HG03196 (cell line): ENCODE data around the gene ARHGEF9.
A peak's percentile ranks its signal among the peaks of the same experiment; 100 is the strongest.

Source experiments
- ATAC-seq: cut with Tn5 transposase; IDR thresholded peaks from one replicate; pipeline ENCODE4 v1.9.1; 2021; ENCODE audit not compliant: unreplicated experiment

ARHGEF9 gene

GRCh38 chrX:63746715-63747114 lies 38.3 kb downstream of the ARHGEF9 start:
- no peak for ATAC-seq

- peak; percentile 91 for ATAC-seq
Observed at GRCh38 chrX:63746278-63746677, 38.7 kb downstream of the ARHGEF9 start.

- no peak for ATAC-seq
Observed at GRCh38 chrX:63744850-63745394, 40.1 kb downstream of the ARHGEF9 start.

GRCh38 chrX:63743596-63743995 lies 41.4 kb downstream of the ARHGEF9 start:
- no peak for ATAC-seq

DNA sequence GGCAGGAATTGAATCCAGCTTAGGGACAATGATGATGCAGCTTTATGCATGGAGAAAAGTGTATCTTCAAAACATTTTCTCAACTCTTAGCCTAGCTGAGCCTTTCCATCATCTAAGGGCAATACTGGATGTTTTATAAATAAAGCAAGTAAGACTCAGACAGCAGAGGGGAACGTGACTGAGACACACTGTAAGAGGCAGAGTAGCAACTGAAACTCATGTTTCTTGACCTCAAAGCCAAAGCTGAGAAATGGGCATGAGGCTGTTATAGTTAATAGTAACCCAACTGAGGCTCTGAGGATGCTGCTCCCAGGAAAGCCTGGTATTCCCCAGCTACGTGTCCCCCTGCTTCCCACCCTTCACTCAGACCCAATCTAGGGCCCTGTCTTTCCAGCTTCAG lies 44.6 kb downstream of the ARHGEF9 start:
- peak; percentile 81 for ATAC-seq

DNA sequence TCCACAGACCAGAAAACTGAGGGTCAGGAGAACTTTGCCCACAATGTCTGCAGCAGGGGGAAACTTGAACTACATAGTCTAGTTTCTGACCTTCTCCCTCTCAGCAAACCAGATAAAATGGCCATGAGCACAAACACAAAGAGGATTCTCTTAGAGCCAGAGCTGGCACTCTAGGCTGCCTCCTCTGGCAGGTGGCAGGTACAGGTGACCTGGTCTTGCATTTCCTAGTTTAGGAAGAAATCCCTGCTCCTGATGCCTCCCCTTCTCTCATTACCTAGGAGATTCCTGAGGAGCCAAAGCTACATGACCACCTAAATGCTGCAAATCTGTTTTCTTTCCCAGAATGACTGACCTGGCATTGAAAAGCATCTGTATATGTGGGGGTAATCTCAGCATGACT lies 45.1 kb downstream of the ARHGEF9 start:
- ATAC-seq, result no peak

- ATAC-seq, result no peak
Observed at GRCh38 chrX:63738696-63739095, 46.3 kb downstream of the ARHGEF9 start.

GRCh38 chrX:63737131-63737921 lies 47.7 kb downstream of the ARHGEF9 start:
- no peak for ATAC-seq

- no peak for ATAC-seq
Observed at GRCh38 chrX:63735882-63736281, 49.1 kb downstream of the ARHGEF9 start.

DNA sequence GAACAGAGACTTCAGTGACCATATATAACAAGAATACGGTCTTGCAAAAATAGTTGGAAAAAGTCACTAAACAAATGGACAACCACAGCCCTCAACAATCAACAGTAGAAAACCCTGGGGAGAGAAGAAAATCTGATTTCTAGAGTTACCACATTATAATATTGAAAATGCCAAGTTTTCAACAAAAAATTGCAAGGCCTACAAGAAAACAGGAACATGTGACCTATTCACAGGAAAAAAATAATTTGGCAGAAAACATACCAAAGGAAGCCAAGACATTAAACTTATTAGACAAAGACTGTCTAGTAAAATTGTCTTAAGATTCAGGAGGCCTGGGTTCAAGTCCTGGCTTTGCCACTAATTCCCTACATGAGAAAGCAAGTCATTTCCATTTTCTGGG lies 64.7 kb downstream of the ARHGEF9 start:
- ATAC-seq, result no peak

DNA sequence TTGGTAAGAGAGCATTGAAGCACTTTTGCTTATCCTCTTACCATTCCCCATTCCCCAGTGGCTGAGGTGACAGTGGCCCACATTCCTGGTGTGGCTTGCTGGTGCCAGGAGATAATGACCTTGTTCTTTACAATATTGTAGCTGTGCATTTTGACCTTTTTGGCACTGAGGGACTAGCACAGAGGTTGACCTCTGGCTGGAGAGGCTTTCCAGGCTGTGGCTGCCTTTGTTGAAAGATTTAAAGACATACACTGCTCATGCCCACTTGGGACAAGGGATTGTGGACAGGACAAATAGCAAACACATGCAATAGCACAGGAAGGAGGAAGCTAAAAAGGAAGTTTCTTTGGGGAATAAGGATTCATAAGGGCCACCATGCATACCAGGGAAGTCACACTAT lies 65.4 kb downstream of the ARHGEF9 start:
- ATAC-seq, result no peak

GRCh38 chrX:63718010-63718694 lies 66.9 kb downstream of the ARHGEF9 start:
- peak; percentile 89 for ATAC-seq

- ATAC-seq, result no peak
Observed at GRCh38 chrX:63713526-63713925, 71.5 kb downstream of the ARHGEF9 start.

DNA sequence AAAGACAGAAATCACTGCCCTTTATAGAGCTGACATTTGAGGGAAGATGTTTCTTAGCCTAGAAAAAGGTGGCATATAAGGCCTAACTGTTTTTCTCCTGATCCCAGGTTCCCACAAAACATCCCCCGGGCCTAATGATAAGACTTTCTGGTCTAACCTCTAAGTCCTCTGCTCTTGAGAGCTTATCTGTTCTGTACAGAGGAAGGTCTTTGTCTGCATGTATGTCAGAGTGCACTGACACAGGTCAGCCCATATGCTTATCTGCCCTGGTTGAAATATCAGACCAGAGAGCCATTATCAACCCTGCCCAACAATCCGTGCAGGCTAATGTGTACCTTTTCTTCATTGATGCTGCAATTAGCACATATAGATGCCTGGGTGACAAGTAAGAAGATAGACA lies 76.2 kb downstream of the ARHGEF9 start:
- ATAC-seq, result no peak

- no peak for ATAC-seq
Observed at GRCh38 chrX:63702556-63702955, 82.5 kb downstream of the ARHGEF9 start.

- no peak for ATAC-seq
Observed at GRCh38 chrX:63686878-63687714, 97.9 kb downstream of the ARHGEF9 start.

DNA sequence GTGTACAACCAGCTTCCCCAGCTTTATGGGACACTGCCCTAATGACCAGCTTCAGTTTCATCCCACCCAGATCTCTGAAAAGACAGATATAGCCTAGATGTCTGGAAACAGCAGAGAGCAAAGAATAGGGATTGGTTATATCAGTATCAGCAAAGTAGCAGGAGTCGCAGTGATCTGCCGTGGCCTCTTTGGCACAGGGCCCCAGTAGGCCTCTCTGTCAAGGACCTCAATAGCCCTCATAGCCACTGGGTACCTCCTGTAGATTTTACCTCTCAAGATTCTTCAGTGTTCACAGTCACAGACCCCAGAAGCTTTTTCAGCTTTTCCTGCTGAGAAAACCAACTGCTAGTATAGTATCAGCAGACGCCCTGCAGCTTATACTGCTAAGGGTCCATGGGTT lies 104.6 kb downstream of the ARHGEF9 start:
- no peak for ATAC-seq

GRCh38 chrX:63679432-63679831 lies 105.6 kb downstream of the ARHGEF9 start:
- no peak for ATAC-seq

DNA sequence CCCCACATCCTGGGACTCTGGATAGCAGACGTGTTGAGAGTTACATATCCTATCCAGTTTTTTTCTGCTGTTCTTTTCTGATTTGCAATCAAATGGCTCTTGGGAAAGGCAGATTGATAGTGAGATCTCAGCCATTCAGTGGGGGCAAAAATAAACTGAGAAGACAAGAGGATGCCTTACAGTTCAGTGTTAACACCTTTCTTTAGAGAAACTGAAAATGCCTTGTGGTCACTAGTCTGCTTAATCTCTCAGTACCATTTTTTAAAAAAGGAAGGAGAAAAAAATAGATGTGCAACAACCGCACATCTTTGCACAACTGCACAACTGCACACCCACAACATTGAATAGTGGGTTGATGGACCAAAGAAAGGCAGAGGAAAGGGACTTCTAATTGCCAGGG lies 109.3 kb downstream of the ARHGEF9 start:
- no peak for ATAC-seq

- ATAC-seq, result no peak
Observed at GRCh38 chrX:63673896-63674295, 111.1 kb downstream of the ARHGEF9 start.

- ATAC-seq, result no peak
Observed at GRCh38 chrX:63664741-63665140, 120.3 kb downstream of the ARHGEF9 start.
